ENCODE results near the gene A2M. TPM values are rescaled to one million over a fixed set of nuclear protein-coding genes. Genes with fewer than 3 reads are reported as not detected.
A peak's percentile ranks its signal among the peaks of the same experiment; 100 is the strongest.

Gene A2M
- total RNA-seq, 4 donors from 2014 or later, result 77.1 to 135 (median 126) TPM

- in situ Hi-C loops (cut with MboI; ENCODE audit: low sequenced_read_pairs in 4 of 4), result loop anchor here (5.0 to 25.0 kb wide), 3 partner anchors 95 to 362 kb away; partner anchors contain the start of gene RIMKLB (in 3 of the 4)
- TF ChIP-seq POLR2A (IDR thresholded peaks at IDR 0.05), result no peak
- TF ChIP-seq CTCF (IDR thresholded peaks at IDR 0.05 in 4 of 5, conservative IDR thresholded peaks at IDR 0.05 in 1 of 5), result peak in 4 of 5 experiments; percentile 30 to 53 (median 39)
- Histone ChIP-seq H3K9me3 (no peaks in the 10 kb centered on the region), H3K27me3 (no peaks in the 10 kb centered on the region), H3K27ac (no peak overlapping the region), H3K36me3 (no peaks in the 10 kb centered on the region), H3K4me3 (no peak overlapping the region), H3K4me1 (no peaks in the 10 kb centered on the region)
- ATAC-seq, result peak; percentile 58 to 62
- DNase-seq, result no peak
- intact Hi-C loops (cut with DNase I; ENCODE audit: low total_unique reads), result no loop called here
These were observed 66.1 kb downstream of the A2M start for GRCh38 chr12:9049520-9050133.

- Histone ChIP-seq H3K9me3 (no peaks in the 10 kb centered on the region), H3K36me3 (no peaks in the 10 kb centered on the region), H3K27me3 (no peaks in the 10 kb centered on the region), H3K27ac (no peak overlapping the region), H3K4me3 (no peak overlapping the region), H3K4me1 (peaks cover 0 to under 1% of the 10 kb centered on the region in 2 donors)
- in situ Hi-C loops (cut with MboI; ENCODE audit: low sequenced_read_pairs in 4 of 4), result loop anchor here in 3 of 4 donors (10.0 to 25.0 kb wide), 2 partner anchors 94 to 362 kb away; partner anchors contain the start of gene RIMKLB (in 2 of the 3)
- DNase-seq (no peak), ATAC-seq (no peak)
- TF ChIP-seq POLR2A (IDR thresholded peaks at IDR 0.05), result no peak
- TF ChIP-seq CTCF (IDR thresholded peaks at IDR 0.05 in 4 of 5, conservative IDR thresholded peaks at IDR 0.05 in 1 of 5), result no peak
- intact Hi-C loops (cut with DNase I; ENCODE audit: low total_unique reads), result no loop called here
These were observed 66.8 kb downstream of the A2M start for GRCh38 chr12:9048930-9049329.

GRCh38 chr12:9047105-9047504 is 68.6 kb downstream of the A2M start:
- in situ Hi-C loops (cut with MboI; ENCODE audit: low sequenced_read_pairs in 4 of 4), result loop anchor here in 3 of 4 donors (10.0 to 25.0 kb wide), 2 partner anchors 92 to 360 kb away; partner anchors contain the start of gene RIMKLB (in 2 of the 3)
- DNase-seq (no peak), ATAC-seq (no peak)
- intact Hi-C loops (cut with DNase I; ENCODE audit: low total_unique reads), result no loop called here
- TF ChIP-seq POLR2A (IDR thresholded peaks at IDR 0.05), result no peak
- TF ChIP-seq CTCF (IDR thresholded peaks at IDR 0.05 in 4 of 5, conservative IDR thresholded peaks at IDR 0.05 in 1 of 5), result no peak
- no peaks in the 10 kb centered on the region for H3K9me3 ChIP-seq
- no peaks in the 10 kb centered on the region for H3K36me3 ChIP-seq
- no peaks in the 10 kb centered on the region for H3K27me3 ChIP-seq
- H3K4me1 ChIP-seq, result peaks cover 0 to 11% of the 10 kb centered on the region in 2 donors
- H3K27ac ChIP-seq, result no peak overlapping the region
- no peak overlapping the region for H3K4me3 ChIP-seq

- Histone ChIP-seq H3K27me3 (no peaks in the 10 kb centered on the region), H3K27ac (peak overlapping the region in 1 of 4 donors; percentile 29), H3K4me3 (no peak overlapping the region), H3K36me3 (no peaks in the 10 kb centered on the region), H3K9me3 (no peaks in the 10 kb centered on the region), H3K4me1 (peaks cover 0 to 17% of the 10 kb centered on the region in 2 donors)
- peak in 1 of 2 donors; percentile 16 for DNase-seq
- intact Hi-C loops (cut with DNase I; ENCODE audit: low total_unique reads), result no loop called here
- in situ Hi-C loops (cut with MboI; ENCODE audit: low sequenced_read_pairs in 4 of 4), result loop anchor here (5.0 to 25.0 kb wide), 3 partner anchors 89 to 356 kb away; partner anchors contain the start of gene RIMKLB (in 2 of the 4)
- no peak for ATAC-seq
- TF ChIP-seq POLR2A (IDR thresholded peaks at IDR 0.05), result no peak
- TF ChIP-seq CTCF (IDR thresholded peaks at IDR 0.05 in 4 of 5, conservative IDR thresholded peaks at IDR 0.05 in 1 of 5), result no peak
These were observed 72.0 kb downstream of the A2M start for GRCh38 chr12:9043766-9044165.
